IMR-90 (cell line): ENCODE data around the gene PRLR. TPM values are rescaled to one million over a fixed set of nuclear protein-coding genes. Genes with fewer than 3 reads are reported as not detected.

ENCODE experiments used
- ATAC-seq: fragments of 200-7000 bp; cut with Tn5 transposase; 2 replicates; pipeline ENCODE4 v1.9.1; 2020; ENCODE audit warnings: low read depth, mild to moderate bottlenecking, moderate library complexity
- BruUV-seq: library from RNA; stranded (reverse); fragments of 400-500 nt; replicated peaks from 2 replicates; lab custom pipeline; 2021; lab: Mats Ljungman, UMichigan
- CTCF ChIA-PET: fragments of 300-600 bp; formaldehyde crosslinking; extraction: SDS; loops from one replicate; lab custom pipeline; 2021; ENCODE audit warnings: antibody characterized with exemption; lab: Yijun Ruan, JAX
- POLR2A ChIA-PET: fragments of 300-600 bp; sonication (Branson Sonifier 250); formaldehyde crosslinking; loops from one replicate; lab custom pipeline; 2022; ENCODE audit warnings: antibody characterized with exemption; ENCODE audit not compliant: unreplicated experiment; lab: Charles Lee
- DNase-seq: peaks from one replicate; pipeline ENCODE4 v3.0.0; 2013
- H2AFZ ChIP-seq: replicated peaks from 2 replicates; pipeline ENCODE3; 2013; ENCODE audit warnings: low read length, mild to moderate bottlenecking; ENCODE audit not compliant: poor library complexity
- H2AK5ac ChIP-seq: 2 replicates; pipeline ENCODE4 v1.6.1; 2013; ENCODE audit warnings: low read depth, low read length, inconsistent platforms
- H2AK9ac ChIP-seq: replicated peaks from 2 replicates; pipeline ENCODE3; 2013; ENCODE audit warnings: mild to moderate bottlenecking, low read depth, low read length, moderate library complexity; ENCODE audit not compliant: poor library complexity
- H2BK120ac ChIP-seq: 2 replicates; pipeline ENCODE4 v1.6.1; 2013; ENCODE audit warnings: low read depth, low read length, inconsistent platforms
- H2BK15ac ChIP-seq: 3 replicates; pipeline ENCODE4 v1.6.1; 2013; ENCODE audit warnings: low read depth, low read length, inconsistent platforms
- H2BK20ac ChIP-seq: 2 replicates; pipeline ENCODE4 v1.6.1; 2013; ENCODE audit warnings: low read depth, mild to moderate bottlenecking, inconsistent platforms, low read length, moderate library complexity
- H2BK5ac ChIP-seq: 2 replicates; pipeline ENCODE4 v1.6.1; 2013; ENCODE audit warnings: mild to moderate bottlenecking, low read depth, low read length, inconsistent platforms; ENCODE audit not compliant: poor library complexity, severe bottlenecking
- H3K14ac ChIP-seq: replicated peaks from 2 replicates; pipeline ENCODE4 v1.6.1; 2013; ENCODE audit warnings: low read depth, low read length, inconsistent platforms
- H3K18ac ChIP-seq: 2 replicates; pipeline ENCODE4 v1.6.1; 2013; ENCODE audit warnings: low read depth, low read length, control low read depth
- H3K23ac ChIP-seq: 2 replicates; pipeline ENCODE4 v1.6.1; 2013; ENCODE audit warnings: low read depth, low read length, inconsistent platforms
- H3K27ac ChIP-seq: 2 replicates; pipeline ENCODE4 v1.5.1; 2013; ENCODE audit warnings: mild to moderate bottlenecking, control low read depth, low read length; ENCODE audit not compliant: insufficient read depth
- H3K27me3 ChIP-seq: 2 replicates; pipeline ENCODE4 v1.6.1; 2013; ENCODE audit warnings: low read length; ENCODE audit not compliant: control insufficient read depth, insufficient read depth
- H3K36me3 ChIP-seq: 2 replicates; pipeline ENCODE4 v1.6.1; 2013; ENCODE audit warnings: low read length, mixed read lengths; ENCODE audit not compliant: control insufficient read depth, insufficient read depth
- H3K4ac ChIP-seq: 2 replicates; pipeline ENCODE4 v1.6.1; 2013; ENCODE audit warnings: low read depth, low read length, inconsistent platforms
- H3K4me1 ChIP-seq: 2 replicates; pipeline ENCODE4 v1.6.1; 2013; ENCODE audit warnings: low read length, mixed read lengths; ENCODE audit not compliant: control insufficient read depth, insufficient read depth
- H3K4me2 ChIP-seq: 2 replicates; pipeline ENCODE4 v1.6.1; 2013; ENCODE audit warnings: low read depth, mild to moderate bottlenecking, control low read depth, low read length, moderate library complexity
- H3K4me3 ChIP-seq: 2 replicates; pipeline ENCODE4 v1.5.1; 2013; ENCODE audit warnings: low read depth, mild to moderate bottlenecking, control low read depth, low read length, moderate library complexity; ENCODE audit not compliant: insufficient read depth
- H3K56ac ChIP-seq: 2 replicates; pipeline ENCODE4 v1.6.1; 2013; ENCODE audit warnings: low read length, inconsistent platforms; ENCODE audit not compliant: insufficient read depth; ENCODE audit errors: extremely low read depth
- H3K79me1 ChIP-seq, 2 experiments: 2 replicates each; pipeline ENCODE4 v1.6.1; 2013; ENCODE audit warnings: low read length in 2 of 2, inconsistent platforms in 1 of 2, low read depth in 1 of 2
- H3K9ac ChIP-seq: 2 replicates; pipeline ENCODE4 v1.6.1; 2013; ENCODE audit warnings: low read depth, low read length, control low read depth
- H3K9me1 ChIP-seq: 2 replicates; pipeline ENCODE4 v1.6.1; 2013; ENCODE audit warnings: low read length, inconsistent platforms; ENCODE audit not compliant: insufficient read depth
- H3K9me3 ChIP-seq: 2 replicates; pipeline ENCODE4 v1.6.1; 2013; ENCODE audit warnings: low read length; ENCODE audit not compliant: control insufficient read depth, insufficient read depth
- H4K20me1 ChIP-seq: 2 replicates; pipeline ENCODE4 v1.6.1; 2013; ENCODE audit warnings: low read length, inconsistent platforms; ENCODE audit not compliant: insufficient read depth
- H4K5ac ChIP-seq: 2 replicates; pipeline ENCODE4 v1.6.1; 2013; ENCODE audit warnings: mild to moderate bottlenecking, low read depth, low read length, control low read depth
- H4K8ac ChIP-seq, 2 experiments: 2 replicates each; pipeline ENCODE4 v1.6.1; 2013; ENCODE audit warnings: low read depth in 2 of 2, low read length in 2 of 2, control low read depth in 1 of 2, inconsistent platforms in 1 of 2
- H4K91ac ChIP-seq: 2 replicates; pipeline ENCODE4 v1.6.1; 2013; ENCODE audit warnings: low read depth, low read length, inconsistent platforms; ENCODE audit not compliant: insufficient read depth
- BHLHE40 ChIP-seq: fragments of 150-350 bp; IDR thresholded peaks from 2 replicates; pipeline ENCODE4 v1.6.1; 2016; ENCODE audit warnings: mild to moderate bottlenecking, low read depth, low read length
- CEBPB ChIP-seq: IDR thresholded peaks from 2 replicates; pipeline ENCODE4 v1.6.1; 2012; ENCODE audit warnings: low read depth, low read length, improper control_type of control experiment
- CHD1 ChIP-seq: IDR thresholded peaks from 2 replicates; pipeline ENCODE4 v1.6.1; 2012; ENCODE audit warnings: low read depth, low read length, improper control_type of control experiment
- CTCF ChIP-seq: conservative IDR thresholded peaks from 2 replicates; pipeline ENCODE4 v1.5.1; 2012; ENCODE audit warnings: mild to moderate bottlenecking, low read depth, low read length, improper control_type of control experiment
- ELK1 ChIP-seq: fragments of 150-350 bp; IDR thresholded peaks from 2 replicates; pipeline ENCODE4 v1.6.1; 2016; ENCODE audit warnings: low read depth, mild to moderate bottlenecking, low read length, moderate library complexity, borderline replicate concordance
- FOS ChIP-seq: fragments of 150-350 bp; IDR thresholded peaks from 2 replicates; pipeline ENCODE4 v1.6.1; 2016; ENCODE audit warnings: low read depth, low read length
- MAFK ChIP-seq: IDR thresholded peaks from 2 replicates; pipeline ENCODE4 v1.6.1; 2012; ENCODE audit warnings: low read depth, low read length, improper control_type of control experiment
- MAZ ChIP-seq: IDR thresholded peaks from 2 replicates; pipeline ENCODE4 v1.6.1; 2012; ENCODE audit warnings: low read depth, mild to moderate bottlenecking, low read length, improper control_type of control experiment, moderate library complexity, borderline replicate concordance
- MXI1 ChIP-seq: IDR thresholded peaks from 2 replicates; pipeline ENCODE4 v1.6.1; 2012; ENCODE audit warnings: low read depth, mild to moderate bottlenecking, low read length, moderate library complexity, borderline replicate concordance
- POLR2A ChIP-seq: IDR thresholded peaks from 2 replicates; pipeline ENCODE4 v1.6.1; 2012; ENCODE audit warnings: mild to moderate bottlenecking, low read depth, low read length
- RAD21 ChIP-seq: IDR thresholded peaks from 2 replicates; pipeline ENCODE4 v1.6.1; 2012; ENCODE audit warnings: low read length, improper control_type of control experiment
- RFX5 ChIP-seq: IDR thresholded peaks from 2 replicates; pipeline ENCODE4 v1.8.0; 2012; ENCODE audit warnings: low read depth, mild to moderate bottlenecking, low read length, moderate library complexity
- SMC3 ChIP-seq: fragments of 150-350 bp; IDR thresholded peaks from 2 replicates; pipeline ENCODE4 v1.6.1; 2016; ENCODE audit warnings: low read depth, mild to moderate bottlenecking, antibody characterized with exemption, low read length, moderate library complexity
- USF2 ChIP-seq: fragments of 150-350 bp; IDR thresholded peaks from 2 replicates; pipeline ENCODE4 v1.6.1; 2017; ENCODE audit warnings: mild to moderate bottlenecking, antibody characterized with exemption, low read length, low read depth
- WGBS, 2 experiments: methylation state at CpG; one replicate each; pipeline versions ENCODE4 v1.1.5 to v1.1.7; 2013; ENCODE audit warnings: missing lambda C conversion rate in 2 of 2; ENCODE audit not compliant: insufficient read length in 1 of 2; ENCODE audit errors: extremely low coverage in 2 of 2; 5-methylcytosine and 5-hydroxymethylcytosine counted together
- dilution Hi-C: fragments of 300-500 bp; cut with HindIII; formaldehyde crosslinking; loops from one replicate; pipeline ENCODE4 v1.14.3; 2018; ENCODE audit warnings: low sequenced_read_pairs; ENCODE audit not compliant: unreplicated experiment
- in situ Hi-C: fragments of 300-500 bp; cut with MboI; formaldehyde crosslinking; loops from 3 replicates; pipeline ENCODE4 v1.14.3; 2019; ENCODE audit warnings: low sequenced_read_pairs, inconsistent platforms, mixed read lengths
- intact Hi-C: fragments of 100-400 bp; cut with micrococcal nuclease; formaldehyde crosslinking; loops from 2 replicates; pipeline ENCODE4 v1.10.0; 2022
- polyA plus RNA-seq, 3 experiments: library from polyadenylated mRNA; depleted of rRNA; stranded (reverse); fragments of >200 nt; gene quantifications; 2 replicates each; pipeline ENCODE4 v1.2.3, GENCODE V29; 2012; ENCODE audit warnings: low replicate concordance in 1 of 3
- total RNA-seq: library from RNA; depleted of rRNA; stranded (reverse); fragments of >200 nt; gene quantifications from 2 replicates; pipeline ENCODE4 v1.2.3, GENCODE V29; 2012

Gene PRLR
- total and polyA plus RNA-seq, 2 of the 4 experiments (the other 2 are of a cell fraction), result 0.24 to 0.54 TPM

DNA sequence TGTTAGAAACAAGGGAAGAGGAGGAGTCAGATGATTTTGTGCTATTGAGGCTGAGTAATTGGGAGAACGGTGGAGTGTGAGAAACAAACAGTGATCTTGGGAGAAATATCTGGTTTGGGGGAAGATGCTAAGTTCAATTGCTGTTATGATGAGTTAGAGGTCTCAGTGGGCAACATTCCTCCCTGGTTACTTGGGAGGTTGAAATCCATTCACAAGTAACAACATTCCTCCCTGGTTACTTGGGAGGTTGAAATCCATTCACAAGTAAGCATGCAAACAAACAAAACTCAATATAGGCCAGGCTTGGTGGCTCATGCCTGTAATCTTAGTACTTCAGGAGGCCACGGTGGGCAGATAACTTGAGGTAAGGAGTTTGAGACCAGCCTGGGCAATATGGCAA lies 221.3 kb downstream of the PRLR start:
- Histone ChIP-seq H3K9me3 (no peaks in the 10 kb centered on the region), H2BK20ac (no peak overlapping the region), H3K79me1 (no peaks in the 10 kb centered on the region), H3K27me3 (peaks cover 9% of the 10 kb centered on the region), H3K9ac (no peak overlapping the region), H2BK15ac (no peak overlapping the region), H2BK120ac (no peak overlapping the region), H2AK9ac (no peak overlapping the region), H3K56ac (no peak overlapping the region), H3K9me1 (no peaks in the 10 kb centered on the region), H3K27ac (no peak overlapping the region), H3K4me3 (no peak overlapping the region), H4K8ac (no peak overlapping the region), H4K5ac (no peak overlapping the region), H3K4me2 (no peak overlapping the region; the same call in 1 of the 2 replicates), H2AFZ (no peak overlapping the region), H3K36me3 (no peaks in the 10 kb centered on the region), H4K91ac (no peak overlapping the region), H2AK5ac (no peak overlapping the region), H3K4ac (no peak overlapping the region), H3K23ac (0 out of 2 replicates have a peak overlapping the region, but pooled peaks have one; percentile 3), H4K20me1 (no peaks in the 10 kb centered on the region), H2BK5ac (peak overlapping the region; percentile 68), H3K14ac (0 out of 2 replicates have a peak overlapping the region, but pooled peaks have one; percentile 23), H3K18ac (peak overlapping the region; percentile 79; the same call in 1 of the 2 replicates), H3K4me1 (peaks cover 3% of the 10 kb centered on the region)
- ChIA-PET POLR2A (no interaction called here), CTCF (no interaction called here)
- TF ChIP-seq SMC3, result no peak
- TF ChIP-seq MXI1, result no peak
- TF ChIP-seq CEBPB, result no peak
- no peak for TF ChIP-seq CHD1
- TF ChIP-seq RFX5, result no peak
- TF ChIP-seq RAD21, result no peak
- no peak for TF ChIP-seq BHLHE40
- no peak for TF ChIP-seq ELK1
- no peak for TF ChIP-seq CTCF
- no peak for TF ChIP-seq FOS
- no peak for TF ChIP-seq MAZ
- no peak for TF ChIP-seq POLR2A
- TF ChIP-seq USF2, result no peak
- TF ChIP-seq MAFK, result no peak
- in situ Hi-C loops, result loop anchor here (10.0 kb wide), 1 partner anchor 534 kb away; no protein-coding TSS in a partner anchor
- DNase-seq, result peak; percentile 59
- dilution Hi-C loops, result no loop called here
- BruUV-seq, result no TSS peak
- intact Hi-C loops, result no loop called here
- no CpG with 5 or more reads among the region's 2 CpGs for WGBS, 2 experiments
- ATAC-seq, result peak; percentile 83
